Effector memory CD8-positive, alpha-beta T cell (primary cell): Measurements from ENCODE around the gene FSD1.
"Not testable (repeated sequence)": the region's sequence is repeated elsewhere in the genome, so short reads cannot be mapped to it uniquely, and the experiment has no call there.

Source experiments
- ATAC-seq: fragments of 150-1000 bp; cut with Tn5 transposase; replicated peaks from 2 replicates; pipeline ENCODE4 v1.10.0; 2021; ENCODE audit warnings: mild to moderate bottlenecking, moderate library complexity
- DNase-seq, 3 experiments: peaks; one replicate each; pipeline ENCODE4 v3.0.0; 2021
- H3K27ac Mint-ChIP-seq, 2 donors: one replicate each; pipeline ENCODE4 v1.8.0; 2022; ENCODE audit warnings: mild to moderate bottlenecking in 2 of 2, mixed read lengths in 2 of 2, moderate library complexity in 2 of 2
- H3K27me3 Mint-ChIP-seq, 2 donors: one replicate each; pipeline ENCODE4 v1.8.0; 2022; ENCODE audit warnings: mixed read lengths in 2 of 2
- H3K36me3 Mint-ChIP-seq: one replicate; pipeline ENCODE4 v1.8.0; 2022; ENCODE audit warnings: mild to moderate bottlenecking, moderate library complexity, mixed read lengths; ENCODE audit not compliant: insufficient read depth
- H3K4me1 Mint-ChIP-seq, 2 donors: one replicate each; pipeline ENCODE4 v1.8.0; 2022; ENCODE audit warnings: low read depth in 2 of 2, mixed read lengths in 2 of 2
- H3K4me3 Mint-ChIP-seq, 2 donors: one replicate each; pipeline ENCODE4 v1.8.0; 2022; ENCODE audit warnings: mild to moderate bottlenecking in 2 of 2, mixed read lengths in 2 of 2, moderate library complexity in 2 of 2
- H3K9me3 Mint-ChIP-seq, 2 donors: one replicate each; pipeline ENCODE4 v1.8.0; 2022; ENCODE audit warnings: mixed read lengths in 2 of 2

FSD1 gene

DNA sequence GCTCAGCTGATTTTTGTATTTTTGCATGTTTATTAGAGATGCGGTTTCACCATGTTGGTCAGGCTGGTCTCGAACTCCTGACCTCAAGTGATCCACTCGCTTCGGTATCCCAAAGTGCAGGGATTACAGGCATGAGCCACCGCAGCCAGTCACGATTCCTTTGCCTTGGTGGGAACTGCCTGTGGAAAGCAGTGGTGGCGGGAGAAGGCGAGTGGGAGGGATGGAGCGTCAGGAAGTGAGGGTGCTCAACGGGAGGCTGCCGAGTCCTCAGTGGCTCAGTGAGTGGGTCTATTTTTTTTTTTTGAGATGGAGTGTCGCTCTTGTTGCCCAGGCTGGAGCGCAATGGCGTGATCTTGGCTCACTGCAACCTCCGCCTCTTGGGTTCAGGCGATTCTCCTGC lies 44.8 kb downstream of the FSD1 start:
- H3K27me3 Mint-ChIP-seq, H3K9me3 Mint-ChIP-seq, H3K27ac Mint-ChIP-seq, H3K36me3 Mint-ChIP-seq, ATAC-seq, DNase-seq, H3K4me3 Mint-ChIP-seq: not testable (repeated sequence)
- H3K4me1 Mint-ChIP-seq = peaks cover 8 to 11% of the 10 kb centered on the region in 2 donors

DNA sequence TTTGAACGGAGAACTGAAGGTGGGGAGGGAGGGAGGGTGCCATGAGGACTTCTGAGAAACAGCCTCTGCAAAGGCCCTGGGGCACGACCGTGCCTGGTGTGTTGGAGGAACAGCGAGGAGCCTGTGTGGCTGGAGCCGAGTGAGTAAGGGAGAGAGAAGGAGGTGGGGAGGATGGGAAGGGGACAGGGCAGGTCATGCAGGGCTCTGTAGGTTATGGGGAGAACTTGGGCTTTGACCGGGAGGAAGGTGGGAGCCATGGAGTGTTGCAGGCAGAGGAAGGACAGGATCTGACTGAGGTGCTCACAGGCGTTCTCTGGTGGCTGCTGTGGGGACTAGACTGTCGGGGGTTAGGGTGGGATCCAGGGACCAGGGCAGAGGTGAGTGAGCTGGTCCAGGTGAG lies 45.7 kb downstream of the FSD1 start:
- Mint-ChIP-seq H3K9me3 (no peaks in the 10 kb centered on the region), H3K4me3 (no peak overlapping the region), H3K4me1 (peaks cover 7 to 11% of the 10 kb centered on the region in 2 donors), H3K36me3 (peaks cover 10% of the 10 kb centered on the region), H3K27me3 (no peaks in the 10 kb centered on the region), H3K27ac (peak overlapping the region; percentile 57 to 72)
- ATAC-seq (no peak), DNase-seq (no peak)

DNA sequence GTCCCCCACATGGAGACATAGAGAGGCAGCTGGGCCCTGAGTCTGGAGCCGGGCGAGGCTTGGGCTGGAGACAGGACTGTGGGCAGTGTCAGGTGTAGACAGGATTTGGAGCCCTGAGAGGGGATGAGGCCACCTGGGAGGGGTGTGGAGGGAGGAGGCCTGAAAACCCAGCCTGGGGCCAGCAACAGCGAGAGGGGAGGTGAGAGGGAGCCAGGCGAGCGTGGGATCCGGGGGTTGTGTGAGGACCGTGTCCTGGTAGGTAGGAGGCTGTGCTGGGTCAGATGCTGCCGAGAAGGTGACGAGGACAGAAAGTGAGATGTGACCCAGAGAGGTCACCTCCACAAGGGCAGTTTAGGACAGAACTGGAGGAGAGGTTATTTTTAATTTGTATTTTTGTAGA lies 46.3 kb downstream of the FSD1 start:
- H3K9me3 Mint-ChIP-seq = no peaks in the 10 kb centered on the region
- DNase-seq = no peak
- no peak overlapping the region for H3K4me3 Mint-ChIP-seq
- H3K27me3 Mint-ChIP-seq = no peaks in the 10 kb centered on the region
- no peak for ATAC-seq
- peaks cover 10% of the 10 kb centered on the region for H3K36me3 Mint-ChIP-seq
- H3K27ac Mint-ChIP-seq = peak overlapping the region; percentile 57 to 72
- H3K4me1 Mint-ChIP-seq = peaks cover 4 to 5% of the 10 kb centered on the region in 2 donors

DNA sequence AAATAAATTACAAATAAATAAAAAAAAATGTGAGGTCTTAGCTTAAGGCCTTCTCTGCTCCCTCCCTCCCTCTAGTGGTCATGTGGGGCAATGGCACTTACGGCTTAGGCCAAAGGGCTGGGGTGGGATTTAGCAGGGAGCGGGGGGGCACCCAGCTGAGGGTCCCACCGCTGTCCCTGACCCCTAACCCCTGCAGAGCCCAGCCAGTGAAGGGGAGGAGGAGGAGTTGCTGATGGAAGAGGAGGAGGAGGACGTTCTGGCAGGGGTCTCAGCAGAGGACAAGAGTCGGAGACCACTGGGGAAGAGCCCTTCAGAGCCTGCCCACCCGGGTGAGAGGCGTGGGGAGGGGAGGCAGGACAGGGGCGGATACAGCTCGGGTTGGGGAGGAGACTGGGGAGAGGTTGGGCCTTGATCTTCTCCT lies 48.3 kb downstream of the FSD1 start:
- Mint-ChIP-seq H3K27me3 (no peaks in the 10 kb centered on the region), H3K27ac (peak overlapping the region in 1 of 2 donors; percentile 44), H3K4me1 (peaks cover 4% of the 10 kb centered on the region in 2 donors), H3K9me3 (no peaks in the 10 kb centered on the region), H3K4me3 (no peak overlapping the region), H3K36me3 (peaks cover 13% of the 10 kb centered on the region)
- ATAC-seq = peak; percentile 79
- DNase-seq = peak; percentile 55 to 64 (median 60)

DNA sequence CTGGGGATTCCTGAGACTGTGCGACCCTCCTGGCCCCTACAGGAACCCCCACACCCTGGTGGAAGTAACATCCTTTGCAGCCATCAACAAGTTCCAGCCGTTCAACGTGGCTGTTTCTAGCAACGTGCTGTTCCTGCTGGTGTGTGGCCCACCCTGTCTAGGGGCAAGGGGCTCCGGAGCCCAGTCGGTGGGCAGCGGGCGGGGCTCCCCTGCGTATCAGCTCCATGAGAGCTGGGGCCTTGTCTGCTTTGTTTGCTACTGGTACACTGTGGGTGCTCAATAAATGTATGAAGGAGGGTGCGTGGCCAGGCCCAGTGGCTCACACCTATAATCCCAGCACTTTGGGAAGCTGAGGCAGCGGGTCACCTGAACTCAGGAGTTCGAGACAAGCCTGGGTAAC lies 49.9 kb downstream of the FSD1 start:
- H3K9me3 Mint-ChIP-seq = no peaks in the 10 kb centered on the region
- peaks cover 4% of the 10 kb centered on the region in 2 donors for H3K4me1 Mint-ChIP-seq
- no peak overlapping the region for H3K27ac Mint-ChIP-seq
- no peaks in the 10 kb centered on the region for H3K27me3 Mint-ChIP-seq
- H3K4me3 Mint-ChIP-seq = no peak overlapping the region
- DNase-seq (no peak), ATAC-seq (no peak)
- peaks cover 18% of the 10 kb centered on the region for H3K36me3 Mint-ChIP-seq

DNA sequence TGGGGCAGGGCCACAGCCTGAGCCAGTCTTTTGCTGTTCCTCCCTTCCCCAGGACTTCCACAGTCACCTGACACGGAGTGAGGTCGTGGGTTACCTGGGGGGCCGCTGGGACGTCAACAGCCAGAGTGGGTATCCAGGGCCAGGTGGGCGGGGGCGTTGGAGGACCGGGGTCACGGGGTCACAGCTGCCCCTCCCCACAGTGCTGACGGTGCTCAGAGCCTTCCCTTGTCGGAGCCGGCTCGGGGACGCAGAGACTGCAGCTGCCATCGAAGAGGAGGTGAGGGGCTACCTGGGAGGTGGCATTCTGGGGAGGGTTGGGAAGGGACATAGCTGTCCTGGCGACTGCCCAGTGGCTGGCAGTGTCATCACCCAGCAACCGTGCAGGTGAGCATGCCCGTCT lies 50.5 kb downstream of the FSD1 start:
- no peak for DNase-seq
- Mint-ChIP-seq H3K9me3 (no peaks in the 10 kb centered on the region), H3K4me3 (no peak overlapping the region), H3K27me3 (no peaks in the 10 kb centered on the region), H3K36me3 (peaks cover 18% of the 10 kb centered on the region), H3K4me1 (peaks cover 2 to 4% of the 10 kb centered on the region in 2 donors), H3K27ac (no peak overlapping the region)
- ATAC-seq = no peak

DNA sequence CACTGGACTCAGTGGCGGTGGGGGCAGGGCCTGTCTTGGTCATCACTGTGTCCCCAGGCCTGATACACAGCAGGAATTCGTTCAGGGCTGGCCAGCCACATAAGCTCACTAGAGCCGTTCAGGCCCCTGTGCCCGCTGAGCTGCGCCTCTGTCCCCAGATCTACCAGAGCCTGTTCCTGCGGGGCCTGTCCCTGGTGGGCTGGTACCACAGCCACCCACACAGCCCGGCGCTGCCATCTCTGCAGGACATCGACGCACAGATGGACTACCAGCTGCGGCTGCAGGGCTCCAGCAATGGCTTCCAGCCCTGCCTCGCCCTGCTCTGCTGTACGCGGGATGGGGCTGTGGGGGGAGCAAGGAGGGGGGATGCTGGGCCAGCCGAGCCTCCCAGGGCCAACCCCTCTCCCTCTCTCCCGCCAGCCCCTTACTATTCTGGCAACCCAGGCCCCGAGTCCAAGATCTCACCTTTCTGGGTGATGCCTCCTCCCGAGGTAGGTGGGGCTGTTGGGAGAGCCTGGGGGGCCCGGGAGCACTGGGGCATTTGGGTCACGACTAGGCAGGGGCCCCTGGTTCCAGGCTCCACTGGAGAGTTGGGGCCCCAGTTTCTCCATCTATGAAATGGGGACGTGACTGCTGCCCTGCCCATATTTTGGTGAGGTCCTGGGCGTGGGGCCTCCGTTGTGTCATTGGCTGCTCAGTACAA lies 52.8 kb downstream of the FSD1 start:
- peaks cover 22% of the 10 kb centered on the region for H3K36me3 Mint-ChIP-seq
- DNase-seq (no peak), ATAC-seq (no peak)
- peaks cover 4 to 7% of the 10 kb centered on the region in 2 donors for H3K4me1 Mint-ChIP-seq
- peak overlapping the region in 1 of 2 donors; percentile 56 for H3K27ac Mint-ChIP-seq
- no peaks in the 10 kb centered on the region for H3K9me3 Mint-ChIP-seq
- H3K27me3 Mint-ChIP-seq = no peaks in the 10 kb centered on the region
- no peak overlapping the region for H3K4me3 Mint-ChIP-seq

GRCh38 chr19:4357921-4358326 lies 53.5 kb downstream of the FSD1 start:
- DNase-seq = no peak
- Mint-ChIP-seq H3K27ac (no peak overlapping the region), H3K36me3 (peaks cover 28% of the 10 kb centered on the region), H3K27me3 (no peaks in the 10 kb centered on the region), H3K4me3 (no peak overlapping the region), H3K4me1 (peaks cover 2 to 4% of the 10 kb centered on the region in 2 donors), H3K9me3 (no peaks in the 10 kb centered on the region)
- no peak for ATAC-seq

GRCh38 chr19:4358709-4359626 lies 54.6 kb downstream of the FSD1 start:
- DNase-seq (no peak), ATAC-seq (no peak)
- Mint-ChIP-seq H3K27ac (peak overlapping the region in 1 of 2 donors; percentile 53), H3K36me3 (peaks cover 35% of the 10 kb centered on the region), H3K27me3 (no peaks in the 10 kb centered on the region), H3K9me3 (no peaks in the 10 kb centered on the region), H3K4me3 (no peak overlapping the region), H3K4me1 (peaks cover 2 to 4% of the 10 kb centered on the region in 2 donors)

DNA sequence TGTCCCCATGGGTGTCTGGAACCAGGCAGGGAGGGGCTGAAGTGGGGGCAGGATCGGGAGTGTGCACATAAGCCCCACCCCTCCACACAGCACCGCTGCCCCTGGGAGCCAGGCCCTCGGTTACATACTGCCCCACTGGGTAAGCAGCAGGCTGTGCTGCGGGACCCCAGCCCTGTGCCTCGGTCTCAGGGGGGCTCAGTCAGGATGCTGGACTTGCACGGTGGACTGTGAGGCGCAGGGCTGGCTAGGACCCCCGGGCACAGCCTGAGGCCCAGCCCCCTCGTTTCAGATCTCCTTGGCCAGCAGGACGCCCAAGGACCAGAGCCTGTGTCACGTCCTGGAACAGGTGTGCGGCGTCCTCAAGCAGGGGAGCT lies 55.2 kb downstream of the FSD1 start:
- Mint-ChIP-seq H3K27ac (peak overlapping the region in 1 of 2 donors; percentile 57), H3K9me3 (no peaks in the 10 kb centered on the region), H3K4me1 (peaks cover 2 to 4% of the 10 kb centered on the region in 2 donors), H3K4me3 (no peak overlapping the region), H3K27me3 (no peaks in the 10 kb centered on the region), H3K36me3 (peaks cover 32% of the 10 kb centered on the region)
- DNase-seq (no peak), ATAC-seq (no peak)

DNA sequence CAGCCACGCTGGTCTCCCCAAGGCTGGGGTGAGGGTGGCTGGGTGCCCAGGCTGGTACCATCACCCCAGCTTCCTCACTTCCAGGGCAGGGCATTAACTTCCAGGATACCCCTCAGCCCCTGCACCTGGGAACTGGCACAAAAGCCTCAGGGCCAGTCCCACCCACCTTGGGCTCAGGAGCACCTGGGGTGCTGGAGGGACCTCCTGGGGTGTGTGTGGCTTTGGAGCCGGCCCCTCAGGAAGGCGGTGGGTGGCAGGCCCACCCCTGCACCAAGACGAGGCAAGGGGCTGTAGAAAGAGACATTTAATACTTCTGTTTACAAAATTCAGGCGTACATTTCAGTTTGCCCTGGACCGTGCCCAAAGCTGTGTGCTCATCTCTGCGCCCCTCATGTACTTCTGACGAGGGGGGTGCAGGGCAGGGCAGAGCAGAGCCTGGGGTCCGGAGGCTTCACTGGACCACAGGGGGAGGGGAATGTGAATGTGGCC lies 55.7 kb downstream of the FSD1 start:
- Mint-ChIP-seq H3K4me3 (no peak overlapping the region), H3K9me3 (no peaks in the 10 kb centered on the region), H3K27ac (peak overlapping the region; percentile 57 to 58), H3K36me3 (peaks cover 37% of the 10 kb centered on the region), H3K27me3 (no peaks in the 10 kb centered on the region), H3K4me1 (peaks cover 2 to 4% of the 10 kb centered on the region in 2 donors)
- no peak for ATAC-seq
- DNase-seq = no peak

DNA sequence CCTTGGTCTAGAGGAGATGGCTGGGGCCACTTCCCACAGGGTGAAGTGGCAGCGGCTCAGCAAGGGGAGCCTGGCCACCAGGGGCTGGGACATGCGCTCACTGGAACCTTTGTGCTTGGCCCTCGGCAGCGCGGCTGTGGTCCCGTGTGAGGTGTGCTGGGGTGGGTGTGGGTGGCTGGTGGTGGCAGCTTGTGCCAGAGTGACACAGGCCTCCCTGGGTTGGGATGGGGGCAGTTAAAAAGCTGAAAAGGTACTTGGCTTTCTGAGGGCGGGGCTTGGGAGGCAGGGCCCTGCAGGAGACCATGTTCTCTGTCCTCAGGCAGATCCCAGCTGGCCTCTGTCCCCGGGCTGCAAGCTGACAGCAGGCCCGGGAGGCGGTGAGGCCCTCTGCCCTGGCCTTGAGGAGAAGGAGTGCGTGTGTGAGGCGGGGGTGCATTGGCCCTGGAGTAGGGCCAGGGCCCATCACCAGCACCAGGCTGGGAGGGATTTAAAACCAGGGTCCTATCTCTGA lies 56.3 kb downstream of the FSD1 start:
- Mint-ChIP-seq H3K27me3 (no peaks in the 10 kb centered on the region), H3K36me3 (peaks cover 38% of the 10 kb centered on the region), H3K4me3 (no peak overlapping the region), H3K27ac (peak overlapping the region; percentile 57 to 58), H3K4me1 (peaks cover 2 to 4% of the 10 kb centered on the region in 2 donors), H3K9me3 (no peaks in the 10 kb centered on the region)
- DNase-seq = no peak
- no peak for ATAC-seq

DNA sequence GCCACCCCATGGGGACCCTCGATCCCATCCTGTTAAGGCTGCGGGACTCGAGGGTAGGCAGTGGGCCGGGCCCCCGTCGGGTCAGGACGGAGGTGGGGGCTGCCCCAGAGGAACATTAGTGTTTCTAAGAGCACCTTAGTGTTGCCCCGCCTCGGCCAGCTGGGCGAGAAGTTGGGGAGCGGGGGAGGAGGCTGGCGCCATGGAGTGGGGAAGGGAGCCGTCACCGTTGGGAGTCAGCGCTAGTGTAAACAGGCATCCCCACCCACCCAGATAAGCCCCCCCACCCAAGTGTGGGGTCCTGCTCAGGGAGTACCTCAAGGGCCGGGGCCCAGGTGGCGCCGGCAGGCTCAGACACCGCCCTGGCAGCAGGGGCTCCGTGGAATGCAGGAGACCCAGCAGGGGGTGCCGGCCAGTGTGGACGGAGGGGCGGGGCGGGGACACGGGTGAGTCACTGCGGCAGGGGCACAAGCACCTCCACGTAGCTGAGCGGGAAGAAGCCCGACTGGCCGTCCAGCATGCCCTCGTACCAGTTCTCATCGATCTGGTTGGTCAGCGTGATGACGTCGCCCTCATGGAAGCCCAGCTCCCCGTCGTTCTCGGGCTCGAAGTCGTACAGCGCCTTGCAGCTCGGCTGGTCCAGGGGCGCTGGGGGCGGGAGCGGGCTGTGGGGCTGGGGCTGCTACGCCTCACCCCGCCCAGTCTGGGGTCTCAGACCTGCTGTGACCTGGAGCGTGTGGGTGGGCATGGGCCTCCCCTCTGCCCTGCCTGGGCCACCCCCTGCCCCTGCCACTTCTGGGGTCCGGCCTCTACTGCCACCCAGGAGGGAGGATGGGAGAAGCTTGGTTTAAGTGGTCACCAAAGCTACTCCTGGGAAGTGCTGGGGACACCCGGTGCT lies 57.0 kb downstream of the FSD1 start:
- H3K4me3 Mint-ChIP-seq = no peak overlapping the region
- H3K36me3 Mint-ChIP-seq = peaks cover 38% of the 10 kb centered on the region
- peaks cover 2 to 4% of the 10 kb centered on the region in 2 donors for H3K4me1 Mint-ChIP-seq
- no peak for ATAC-seq
- no peaks in the 10 kb centered on the region for H3K9me3 Mint-ChIP-seq
- H3K27ac Mint-ChIP-seq = no peak overlapping the region
- H3K27me3 Mint-ChIP-seq = no peaks in the 10 kb centered on the region
- DNase-seq = no peak
